GM19240 (cell line): ENCODE data around the gene TMEM164.

ENCODE experiments used
- DNase-seq: peaks from one replicate; pipeline ENCODE4 v3.0.0; 2011; ENCODE audit warnings: low spot score; ENCODE audit not compliant: insufficient read length

TMEM164 gene

DNA sequence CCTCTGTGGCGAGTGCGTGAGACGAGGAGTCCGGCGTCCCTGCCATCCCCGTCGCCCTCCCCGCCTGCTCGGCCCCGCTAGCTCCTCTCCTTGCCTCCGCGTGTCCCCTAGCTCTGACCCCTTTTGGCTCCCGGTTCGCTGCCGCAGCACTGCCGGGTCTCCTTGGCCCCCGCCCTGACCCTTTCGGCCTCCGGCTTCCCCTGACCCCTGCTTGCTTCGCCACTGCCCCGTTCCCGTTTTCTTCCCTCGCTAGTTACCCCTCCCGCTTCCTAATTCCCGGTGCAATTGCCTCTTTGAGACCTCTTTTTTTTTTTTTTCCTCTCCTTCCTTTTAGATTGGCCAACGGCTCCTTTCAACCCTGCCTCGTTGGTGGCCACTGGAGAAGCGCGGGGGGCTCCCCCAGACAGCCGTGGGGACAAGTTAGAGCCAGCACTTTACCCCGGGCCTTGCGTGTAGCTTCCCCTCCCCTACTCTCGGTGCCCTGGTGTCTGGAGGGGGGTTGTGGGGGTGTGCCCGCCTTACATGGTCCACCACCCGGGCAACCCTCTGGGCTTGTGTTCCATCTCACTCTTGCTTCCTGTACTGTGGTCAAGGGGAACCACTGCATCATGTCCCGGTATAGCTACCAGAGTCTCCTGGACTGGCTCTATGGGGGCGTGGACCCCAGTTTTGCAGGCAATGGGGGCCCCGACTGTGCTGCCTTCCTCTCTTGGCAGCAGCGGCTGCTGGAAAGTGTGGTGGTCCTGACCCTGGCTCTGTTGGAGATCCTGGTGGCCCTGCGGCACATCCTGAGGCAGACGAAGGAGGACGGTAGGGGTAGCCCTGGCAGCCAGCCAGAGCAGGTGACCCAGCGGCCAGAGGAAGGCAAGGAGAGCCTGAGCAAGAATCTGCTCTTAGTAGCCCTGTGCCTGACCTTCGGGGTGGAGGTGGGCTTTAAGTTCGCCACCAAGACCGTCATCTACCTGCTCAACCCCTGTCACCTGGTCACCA lies 548 bp downstream of the TMEM164 start:
- DNase-seq = no peak

DNA sequence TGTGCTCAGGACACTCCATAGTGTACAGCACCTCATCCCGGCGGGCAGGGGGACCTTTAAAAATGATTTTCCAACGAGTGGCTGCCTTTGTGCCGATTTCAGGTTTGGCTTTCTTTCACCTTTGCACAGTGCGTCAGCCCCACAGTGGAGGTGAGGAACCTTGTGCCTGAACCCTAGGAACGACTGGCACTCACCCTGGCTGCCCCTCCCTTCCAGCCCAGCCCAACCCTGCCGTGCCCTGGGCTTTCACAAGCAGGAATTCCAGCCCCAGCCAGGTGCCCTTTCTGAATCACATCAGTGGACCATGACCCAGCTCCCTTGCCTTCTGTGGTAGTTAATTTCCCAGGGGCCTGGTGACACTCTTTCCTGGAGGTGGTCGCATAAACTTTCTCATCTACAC lies 1.3 kb downstream of the TMEM164 start:
- no peak for DNase-seq

DNA sequence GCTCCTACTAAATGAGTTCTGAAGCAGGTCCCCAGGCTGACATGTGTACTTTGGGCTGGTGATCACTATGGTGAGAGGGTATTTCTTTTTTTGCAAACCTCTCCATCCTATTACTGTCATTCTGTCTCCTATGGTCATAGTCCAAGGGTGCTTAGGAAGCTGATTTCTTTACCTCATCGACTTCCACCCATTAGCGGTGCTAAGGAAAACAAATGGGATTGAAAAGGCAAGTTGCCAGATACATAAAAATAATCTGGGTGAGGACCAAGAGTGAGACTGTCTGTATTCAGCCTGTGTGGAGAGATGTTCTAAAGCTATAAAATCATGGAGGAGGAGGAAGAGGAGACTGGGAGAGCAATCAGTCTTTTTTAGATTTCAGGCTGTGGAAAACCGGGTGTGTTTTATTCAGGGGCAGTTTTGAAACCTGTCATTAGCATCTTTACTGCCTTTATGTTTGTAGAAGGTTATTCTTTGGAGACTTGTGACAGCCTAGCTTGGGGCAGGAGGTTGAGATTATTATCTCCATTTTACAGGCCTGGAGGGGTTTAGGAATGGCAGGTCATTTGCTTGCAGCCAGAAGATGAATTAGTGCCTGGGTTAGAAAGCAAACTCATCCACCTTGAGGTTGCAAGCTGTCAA lies 1.9 kb downstream of the TMEM164 start:
- DNase-seq = no peak

DNA sequence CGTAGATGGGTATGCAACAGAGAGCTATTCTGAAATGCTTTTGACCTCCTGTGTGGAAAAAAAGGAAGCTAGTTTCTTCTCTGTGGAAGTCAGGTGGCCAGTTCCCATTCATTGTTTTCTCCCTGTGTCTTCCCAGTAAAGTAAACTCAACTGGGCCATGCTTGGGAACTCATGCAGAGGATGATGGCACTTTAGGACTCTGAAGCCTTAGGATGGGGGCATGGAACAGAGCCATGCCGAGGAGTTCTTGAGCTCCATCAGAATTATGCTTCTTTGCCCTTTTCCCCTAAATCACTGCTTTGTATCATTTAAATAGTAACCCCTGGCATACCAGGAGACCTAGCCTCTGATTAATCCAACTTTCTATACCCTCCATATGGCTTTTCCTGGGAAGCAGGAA lies 3.2 kb downstream of the TMEM164 start:
- DNase-seq = no peak

DNA sequence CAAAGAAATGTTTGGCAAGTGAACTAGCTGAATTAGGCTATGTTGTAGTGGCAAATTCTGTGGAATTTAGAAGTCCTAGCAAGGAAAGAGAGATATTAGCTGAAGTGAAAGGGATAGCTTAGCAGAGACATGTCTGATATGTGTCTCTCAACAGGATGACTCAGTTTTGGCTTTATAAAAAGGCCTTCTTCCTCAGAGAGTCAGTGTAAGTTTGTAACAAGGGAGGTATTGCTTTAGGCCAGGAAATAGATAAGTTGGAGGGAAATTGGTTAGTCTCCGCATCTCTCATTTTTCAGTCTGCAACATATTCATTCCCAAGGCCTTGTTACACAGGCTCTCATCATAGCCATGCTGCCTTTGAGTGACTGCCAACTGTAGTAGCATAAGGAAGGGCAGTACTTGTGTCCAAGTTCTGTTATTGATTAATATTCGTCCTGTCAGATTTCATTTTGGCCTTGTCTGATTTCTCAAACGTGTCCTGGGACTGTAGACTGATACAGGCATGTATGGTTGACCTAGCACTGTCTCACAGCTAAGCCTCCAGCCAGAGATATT lies 4.0 kb downstream of the TMEM164 start:
- no peak for DNase-seq

DNA sequence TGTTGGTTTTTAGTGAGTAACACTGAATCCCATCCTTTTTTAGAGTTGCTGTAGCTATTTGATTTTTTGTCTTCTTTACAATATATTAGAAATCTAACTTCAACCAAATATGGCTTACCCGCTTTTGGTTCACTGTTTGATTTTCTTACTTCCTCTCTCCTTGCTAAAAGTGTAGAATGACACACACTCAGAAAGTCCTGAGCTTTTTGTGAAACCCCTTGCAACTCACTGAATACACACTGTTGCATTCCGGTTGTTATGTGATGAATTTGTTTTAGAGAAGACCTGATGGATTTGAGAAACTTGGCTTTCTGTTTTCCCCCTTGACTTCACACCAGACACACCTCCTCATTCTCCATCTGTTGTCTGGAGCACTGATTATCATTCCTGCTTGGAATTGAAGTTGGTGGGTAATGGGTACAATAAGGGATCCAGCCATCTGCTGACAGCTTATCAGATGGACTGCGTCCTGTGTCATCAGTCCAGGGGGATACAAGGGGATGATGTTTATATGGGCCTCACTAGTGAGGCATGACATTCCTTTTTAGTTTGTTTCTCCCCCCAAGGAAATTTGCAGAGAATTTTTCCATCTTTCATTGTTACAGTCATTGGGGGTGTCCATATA lies 5.2 kb downstream of the TMEM164 start:
- DNase-seq = no peak

DNA sequence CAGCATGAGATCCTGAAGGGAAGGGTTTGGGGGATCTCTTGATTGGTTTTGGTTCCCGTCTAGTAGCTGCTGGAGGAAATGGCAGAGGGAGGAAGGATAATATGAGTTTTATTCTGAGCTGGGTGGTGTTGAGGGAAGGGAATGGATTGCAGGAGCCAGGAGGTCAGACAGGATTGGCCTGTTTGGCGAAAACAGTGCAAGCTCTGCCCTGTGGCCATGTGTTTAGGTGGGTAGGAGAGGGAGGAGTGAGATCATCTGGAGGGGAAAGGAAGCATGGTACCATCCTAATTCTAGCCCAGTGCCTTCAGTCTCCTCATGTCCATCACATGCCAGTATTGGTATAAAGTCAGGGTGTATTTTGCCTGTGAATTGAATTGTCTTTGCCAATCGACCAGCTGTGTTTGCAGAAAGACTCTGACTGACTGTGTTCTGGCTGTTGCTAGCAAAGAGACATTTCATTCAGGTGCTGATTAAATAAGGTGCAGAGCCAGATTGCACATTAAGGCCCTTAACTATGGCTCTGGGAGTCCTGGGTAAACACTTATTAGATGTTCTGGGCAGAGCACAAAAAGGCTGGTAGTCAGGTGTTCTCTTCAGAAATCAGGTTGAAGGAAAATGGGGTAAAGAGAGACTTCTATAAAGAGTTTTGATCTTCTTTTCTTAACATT lies 10.0 kb downstream of the TMEM164 start:
- no peak for DNase-seq

DNA sequence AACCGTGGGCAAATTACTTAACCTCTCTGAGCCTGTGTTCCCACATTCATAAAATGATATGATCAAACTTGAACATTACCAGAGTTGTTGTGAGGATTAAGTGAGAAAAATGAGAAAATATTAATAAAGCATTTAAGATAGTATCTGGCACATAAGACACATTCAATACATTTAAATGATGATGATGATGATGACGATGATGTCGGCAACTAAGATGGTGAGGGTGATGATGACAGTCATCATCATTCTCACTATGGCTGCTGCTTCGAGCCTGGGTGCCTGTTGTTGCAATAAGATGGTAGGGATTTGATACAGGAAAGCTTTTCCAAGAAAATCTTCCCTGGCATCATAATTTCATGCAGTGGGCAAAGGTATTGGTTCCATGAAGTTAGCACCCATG lies 11.1 kb downstream of the TMEM164 start:
- no peak for DNase-seq

DNA sequence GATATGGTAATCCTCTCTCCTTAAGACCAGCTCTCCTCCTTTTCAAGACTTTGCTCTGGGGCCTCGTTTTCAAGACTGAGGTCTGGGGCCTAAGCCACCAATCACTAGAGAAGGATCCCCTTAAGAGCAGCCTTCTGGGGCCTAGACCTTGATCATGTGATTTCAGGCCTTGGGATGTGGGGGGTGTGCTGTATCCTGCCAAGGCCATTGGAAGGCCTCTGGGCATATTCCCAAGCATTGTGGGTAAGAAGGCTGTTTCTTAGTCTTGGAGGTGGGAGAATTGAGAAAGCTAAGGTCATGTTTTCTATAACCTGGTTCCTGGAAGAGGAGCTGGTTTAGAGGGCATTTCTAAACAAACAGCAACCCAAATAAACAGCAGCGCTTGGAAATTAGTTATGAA lies 12.1 kb downstream of the TMEM164 start:
- DNase-seq = no peak

DNA sequence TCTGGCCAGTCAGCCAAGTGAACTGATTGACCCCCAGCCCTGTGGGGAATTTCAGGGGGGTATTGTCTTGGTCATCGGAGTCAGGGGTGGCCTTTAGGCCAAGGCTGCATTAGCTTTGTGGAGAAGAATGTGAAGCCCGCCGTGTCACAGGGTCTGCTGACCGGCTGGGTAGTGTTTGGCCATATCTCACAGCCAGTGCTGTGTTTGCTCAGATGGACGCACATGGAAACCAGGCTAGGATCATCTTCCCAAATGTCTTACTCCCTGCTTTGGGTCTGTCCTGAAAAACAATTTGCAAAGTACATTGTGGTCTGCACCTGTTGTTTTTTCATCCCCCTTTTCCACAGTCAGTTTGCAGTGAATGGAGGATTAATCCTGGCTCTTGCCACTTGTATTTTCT lies 13.0 kb downstream of the TMEM164 start:
- DNase-seq = no peak

DNA sequence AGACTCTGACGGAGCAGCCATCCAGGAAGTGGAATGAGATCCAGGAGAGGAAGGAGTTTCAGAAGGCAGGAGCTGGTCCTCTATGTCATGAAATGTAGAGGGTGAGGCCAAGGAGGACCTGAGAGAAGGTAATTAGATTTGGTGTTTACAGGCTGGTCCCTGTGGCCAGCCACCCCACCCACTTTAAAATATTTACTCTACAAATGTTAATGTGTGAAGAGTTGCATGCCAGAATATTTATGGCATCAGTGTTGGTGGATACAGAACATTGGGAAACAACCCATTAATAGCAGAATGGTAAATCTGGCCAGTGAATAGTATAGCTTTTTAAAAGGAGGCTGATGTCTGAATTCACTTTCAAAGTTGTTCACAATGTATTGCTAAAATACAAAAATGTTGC lies 17.6 kb downstream of the TMEM164 start:
- DNase-seq = no peak

DNA sequence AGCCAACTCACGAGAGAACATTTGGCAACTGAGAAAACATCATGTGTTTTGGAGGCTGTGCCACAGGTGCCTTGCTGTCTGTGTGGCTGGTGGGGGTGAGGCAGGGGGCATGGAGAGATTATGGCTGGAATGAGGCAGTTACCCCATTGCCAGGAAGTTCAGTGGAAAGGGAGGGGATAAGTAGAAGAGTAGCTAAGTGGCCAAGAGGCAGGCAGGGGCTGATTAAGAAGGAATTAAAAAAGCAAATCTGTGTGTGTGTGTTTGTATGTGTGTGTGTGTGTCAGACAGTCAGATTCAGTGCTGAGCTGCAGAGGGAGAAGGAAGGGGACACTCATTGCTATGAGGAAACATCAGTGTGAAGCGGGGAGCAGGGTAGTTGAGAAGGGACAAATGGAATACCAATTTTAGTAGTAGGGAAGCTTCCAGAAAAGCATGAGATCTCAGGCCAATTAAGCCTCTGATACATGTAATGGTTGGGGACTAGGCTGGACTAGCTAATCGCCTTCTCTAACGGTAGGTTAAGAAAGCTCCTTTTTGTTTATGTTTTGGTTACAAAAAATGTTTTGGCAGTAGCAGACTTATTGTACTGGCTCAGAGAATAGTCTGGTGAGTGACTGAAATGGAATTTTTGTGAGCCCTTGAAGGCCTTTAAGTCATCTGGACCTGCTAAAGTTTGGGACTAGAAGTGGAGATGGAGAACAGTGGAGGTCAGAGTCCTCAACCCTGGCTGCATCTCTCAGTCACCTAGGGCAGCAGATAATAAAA lies 18.5 kb downstream of the TMEM164 start:
- no peak for DNase-seq

DNA sequence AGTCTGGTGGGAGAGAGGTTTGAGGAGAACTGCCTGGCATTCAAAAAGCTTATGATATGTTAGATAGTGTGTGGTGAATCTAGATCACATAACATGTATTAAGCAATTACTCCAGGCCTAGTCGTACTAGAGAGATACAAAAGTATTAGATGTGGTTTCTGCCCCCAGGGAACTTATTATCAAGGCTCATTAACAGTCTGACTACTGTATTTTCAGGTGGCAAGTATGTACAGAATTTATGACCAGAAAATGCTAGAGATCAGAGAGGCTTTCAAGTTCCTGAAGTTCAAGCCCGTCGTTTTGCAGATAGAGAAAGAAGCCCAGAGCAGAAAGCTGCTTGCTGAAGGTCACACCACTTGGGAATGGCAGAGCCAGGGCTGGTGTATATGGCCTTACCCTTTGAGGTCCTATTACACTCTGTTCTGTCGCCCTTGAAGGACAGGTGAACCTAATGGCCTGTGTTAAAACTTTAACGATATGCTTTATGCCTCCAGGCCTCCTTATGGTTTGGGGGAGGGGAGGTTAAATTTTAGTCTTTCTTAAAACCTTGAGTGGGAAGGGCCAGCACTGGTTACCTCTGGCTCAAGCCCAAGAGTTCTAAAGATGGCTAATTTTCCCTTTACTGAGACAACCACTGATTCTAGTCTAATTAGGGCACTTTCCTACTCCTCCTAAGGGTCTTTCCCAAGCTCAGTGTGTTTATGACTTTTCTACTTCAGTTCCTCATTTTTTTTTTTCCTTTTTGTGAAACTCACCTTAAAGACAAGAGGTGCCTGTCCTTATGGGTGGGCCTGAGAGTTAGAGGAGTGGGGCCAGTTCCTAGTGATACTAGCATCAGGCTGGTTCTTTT lies 19.9 kb downstream of the TMEM164 start:
- no peak for DNase-seq

DNA sequence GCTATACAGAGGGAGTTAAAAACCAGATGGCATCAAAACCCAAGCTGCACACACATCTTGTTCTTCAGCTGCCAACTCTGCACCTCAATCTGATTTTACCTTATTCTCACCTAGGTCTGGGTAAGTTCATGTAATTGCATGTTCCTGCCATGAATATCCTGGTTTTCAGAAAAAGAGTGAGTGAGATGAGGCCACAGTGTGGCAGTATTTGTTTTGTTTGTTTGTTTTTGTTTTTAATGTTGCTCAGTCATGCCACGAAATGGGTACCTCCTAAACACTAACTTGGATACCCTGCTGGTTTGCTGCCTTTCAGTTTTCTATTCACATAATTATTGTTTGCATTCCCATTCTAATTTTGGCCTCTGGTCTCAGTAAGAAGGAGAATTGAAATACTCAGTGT lies 22.5 kb downstream of the TMEM164 start:
- no peak for DNase-seq

DNA sequence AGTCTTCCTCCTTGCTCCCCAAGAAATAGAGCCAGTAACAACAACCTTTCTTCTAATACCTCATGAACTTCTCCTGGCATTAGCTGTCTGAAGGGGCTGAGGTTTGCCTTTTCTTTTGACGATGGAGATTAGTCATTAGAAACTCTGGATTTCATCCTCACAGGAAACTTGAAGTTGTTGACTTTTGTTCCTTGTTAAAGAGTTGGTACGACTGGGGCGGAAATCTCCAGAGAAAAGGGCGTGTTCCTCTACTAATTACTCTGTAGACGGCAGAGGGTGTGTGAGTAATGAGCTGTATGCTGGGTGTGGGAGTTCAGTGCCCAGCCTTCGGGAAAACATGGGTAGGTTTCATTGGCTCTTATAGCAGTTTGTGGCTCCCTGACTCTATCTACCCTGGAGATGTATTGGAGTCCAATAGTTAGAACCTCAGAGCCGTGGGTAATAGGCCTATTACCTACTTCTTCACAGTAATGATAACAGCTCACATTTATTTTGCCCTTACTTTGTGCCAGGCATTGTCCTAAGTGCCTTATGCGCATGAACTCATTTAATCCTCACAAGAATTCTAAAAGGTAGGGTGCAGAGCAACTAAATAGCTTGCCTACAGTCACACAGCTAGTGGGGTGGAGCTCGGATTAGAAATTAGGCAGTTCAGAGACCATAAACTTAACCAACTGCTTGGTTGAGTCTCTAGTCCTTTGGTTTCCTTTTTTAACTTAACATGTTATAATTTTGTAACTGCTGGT lies 23.4 kb downstream of the TMEM164 start:
- DNase-seq = no peak

DNA sequence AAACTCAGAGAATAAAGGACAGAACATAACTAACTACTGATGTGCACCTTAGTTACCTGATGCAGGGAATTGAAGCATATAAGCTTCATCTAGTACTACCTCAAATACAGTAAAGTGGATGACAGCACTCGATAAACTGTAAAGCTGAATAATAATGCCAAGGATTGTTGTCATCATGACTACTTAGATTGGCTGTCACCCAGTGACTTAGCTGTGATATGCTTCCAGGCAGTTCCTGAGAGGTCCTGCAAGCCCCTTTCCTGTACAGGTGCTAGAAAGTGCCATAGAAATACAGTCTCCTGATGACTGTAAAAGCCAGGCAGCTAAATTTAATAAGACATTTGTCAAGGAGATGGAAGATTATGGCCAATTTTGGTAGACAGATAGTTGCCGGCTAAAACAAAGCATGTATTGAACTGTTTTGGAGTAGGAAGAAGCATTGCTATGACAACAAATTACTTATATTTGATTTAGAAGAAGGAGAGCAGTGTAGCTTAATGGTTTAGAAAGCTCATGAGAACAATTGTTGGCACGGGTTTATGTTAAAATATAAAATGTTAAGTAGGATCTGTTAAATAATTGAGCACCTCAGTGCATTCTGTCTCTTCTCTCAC lies 29.7 kb downstream of the TMEM164 start:
- DNase-seq = no peak

DNA sequence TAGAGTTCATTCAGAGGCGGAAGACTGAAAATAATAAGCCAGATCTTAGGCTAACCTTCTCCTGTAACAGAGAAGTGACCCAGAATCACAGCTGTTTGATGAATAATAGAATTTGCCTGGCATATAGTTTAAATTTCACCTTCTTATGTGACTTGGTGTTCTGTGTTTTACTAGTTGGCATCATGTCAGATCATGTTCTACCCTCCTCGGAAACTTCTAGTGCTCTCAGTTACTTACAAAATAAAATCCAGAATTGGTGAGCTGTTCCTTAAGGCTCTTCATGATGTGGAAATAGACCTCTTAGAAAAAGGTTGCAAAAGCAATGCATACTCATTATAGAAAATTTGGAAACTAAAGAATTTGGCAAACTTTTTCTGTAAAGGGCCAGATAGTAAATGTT lies 31.1 kb downstream of the TMEM164 start:
- no peak for DNase-seq

DNA sequence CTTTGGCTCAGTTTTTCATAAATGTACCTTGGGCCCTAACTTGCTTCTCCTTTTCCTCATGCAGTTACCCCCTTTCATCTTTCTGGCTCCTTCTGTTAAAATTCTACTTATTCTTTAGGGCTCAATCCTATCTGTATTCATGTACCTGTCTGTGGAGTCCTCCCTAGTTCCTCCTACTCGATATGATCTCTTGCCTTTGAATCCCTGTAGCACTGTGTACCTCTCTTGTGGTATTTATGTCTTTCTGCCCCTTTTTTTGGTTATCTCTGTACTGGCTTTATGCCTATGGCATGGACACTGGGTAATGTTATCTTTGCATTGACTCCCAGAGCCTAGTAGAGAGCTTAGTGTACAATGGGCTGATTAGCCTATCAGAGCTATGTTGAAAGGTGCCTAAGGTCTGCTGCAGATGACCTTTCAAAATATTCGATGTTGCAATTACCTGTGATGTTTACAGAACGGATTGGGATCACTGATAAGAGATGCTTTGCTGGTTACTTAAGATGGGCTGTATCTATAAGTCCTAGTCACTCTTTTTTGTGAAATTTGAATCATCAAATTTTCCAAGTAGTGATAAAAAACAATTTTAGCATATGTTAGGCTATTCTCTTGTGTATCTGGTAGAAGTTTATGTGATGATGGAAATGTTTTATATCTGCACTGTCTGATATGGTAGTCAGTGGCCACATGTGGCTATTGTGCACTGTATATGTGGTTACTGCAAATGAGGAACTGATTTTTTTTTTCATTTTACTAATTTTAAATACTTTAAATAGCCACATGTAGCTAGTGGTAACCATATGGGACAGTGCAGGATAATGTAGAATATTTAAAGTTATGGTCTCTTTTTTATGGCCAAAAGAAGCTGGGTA lies 33.5 kb downstream of the TMEM164 start:
- no peak for DNase-seq
